HEK293T (cell line): ENCODE results near the gene LSP1.

ENCODE experiments used
- ELF4 ChIP-seq: fragments of 450-650 bp; IDR thresholded peaks from 2 replicates; pipeline ENCODE4 v1.6.1; 2017; ENCODE audit warnings: antibody characterized with exemption
- NFRKB ChIP-seq: fragments of 450-650 bp; IDR thresholded peaks from 2 replicates; pipeline ENCODE4 v1.6.1; 2016; ENCODE audit warnings: mild to moderate bottlenecking, moderate library complexity

DNA sequence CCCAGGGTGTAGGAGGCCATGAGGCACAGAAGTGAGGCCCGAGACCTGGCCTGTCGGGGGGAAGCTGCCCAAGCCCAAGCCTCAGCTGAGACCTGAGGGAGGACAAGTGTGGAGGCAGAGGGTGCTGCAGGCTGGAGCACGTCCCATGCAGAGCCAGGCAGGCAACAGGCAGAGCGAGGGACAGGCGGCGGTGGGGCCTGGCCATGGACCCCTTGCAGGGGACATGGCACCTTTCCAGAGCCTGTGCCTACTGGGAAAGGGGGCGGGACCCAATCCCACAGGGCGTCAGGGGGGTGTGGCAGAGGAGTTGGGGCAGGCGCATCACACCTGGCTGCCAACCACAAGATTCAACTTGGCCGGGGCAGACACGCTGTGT lies 9.8 kb upstream of the LSP1 start:
- TF ChIP-seq NFRKB (no peak), ELF4 (no peak)
